ENCODE measurements around the gene CCDC69. TPM values are rescaled to one million over a fixed set of nuclear protein-coding genes. Genes with fewer than 3 reads are reported as not detected.

CCDC69 gene
- total RNA-seq, 1 donor from 2014 or later, result 0.78 TPM

DNA sequence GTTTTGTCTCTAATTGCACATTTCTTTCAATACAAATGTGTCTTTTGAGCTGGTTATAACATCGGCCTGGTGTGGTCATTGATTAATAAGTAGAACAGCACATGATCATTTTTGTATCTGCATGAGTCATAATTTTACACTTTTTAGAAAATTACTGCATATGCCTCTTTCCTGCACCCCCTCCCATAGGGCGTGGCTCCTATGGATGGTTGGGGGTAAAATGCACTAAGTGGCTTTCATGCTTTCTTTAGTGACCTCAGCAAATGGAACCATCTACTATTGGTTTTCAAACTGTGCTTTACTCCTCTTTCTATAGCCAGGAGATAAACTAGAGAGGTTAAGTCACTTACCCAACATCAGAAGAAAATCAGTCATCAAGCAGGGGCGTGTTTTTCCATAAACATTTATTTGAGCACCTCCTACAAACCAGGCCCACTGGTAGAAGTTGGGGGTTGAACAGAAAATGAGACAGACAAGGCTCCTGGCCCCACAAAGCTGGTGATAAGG is 70.1 kb downstream of the CCDC69 start:
- H3K27ac Mint-ChIP-seq (ENCODE audit: unreplicated experiment), result peak overlapping the region; percentile 11
- DNase-seq (ENCODE audit: extremely low spot score, unreplicated experiment), result no peak

GRCh38 chr5:151153300-151153699 is 70.6 kb downstream of the CCDC69 start:
- no peak overlapping the region for H3K27ac Mint-ChIP-seq (ENCODE audit: unreplicated experiment)
- H3K4me3 Mint-ChIP-seq (ENCODE audit: unreplicated experiment), result no peak overlapping the region
- DNase-seq (ENCODE audit: extremely low spot score, unreplicated experiment), result no peak
- no peaks in the 10 kb centered on the region for H3K36me3 Mint-ChIP-seq (ENCODE audit: unreplicated experiment)
- no peaks in the 10 kb centered on the region for H3K9me3 Mint-ChIP-seq (ENCODE audit: unreplicated experiment)
- no peaks in the 10 kb centered on the region for H3K27me3 Mint-ChIP-seq (ENCODE audit: unreplicated experiment)
- TF ChIP-seq, protein P1, sequence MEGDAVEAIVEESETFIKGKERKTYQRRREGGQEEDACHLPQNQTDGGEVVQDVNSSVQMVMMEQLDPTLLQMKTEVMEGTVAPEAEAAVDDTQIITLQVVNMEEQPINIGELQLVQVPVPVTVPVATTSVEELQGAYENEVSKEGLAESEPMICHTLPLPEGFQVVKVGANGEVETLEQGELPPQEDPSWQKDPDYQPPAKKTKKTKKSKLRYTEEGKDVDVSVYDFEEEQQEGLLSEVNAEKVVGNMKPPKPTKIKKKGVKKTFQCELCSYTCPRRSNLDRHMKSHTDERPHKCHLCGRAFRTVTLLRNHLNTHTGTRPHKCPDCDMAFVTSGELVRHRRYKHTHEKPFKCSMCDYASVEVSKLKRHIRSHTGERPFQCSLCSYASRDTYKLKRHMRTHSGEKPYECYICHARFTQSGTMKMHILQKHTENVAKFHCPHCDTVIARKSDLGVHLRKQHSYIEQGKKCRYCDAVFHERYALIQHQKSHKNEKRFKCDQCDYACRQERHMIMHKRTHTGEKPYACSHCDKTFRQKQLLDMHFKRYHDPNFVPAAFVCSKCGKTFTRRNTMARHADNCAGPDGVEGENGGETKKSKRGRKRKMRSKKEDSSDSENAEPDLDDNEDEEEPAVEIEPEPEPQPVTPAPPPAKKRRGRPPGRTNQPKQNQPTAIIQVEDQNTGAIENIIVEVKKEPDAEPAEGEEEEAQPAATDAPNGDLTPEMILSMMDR (IDR thresholded peaks at IDR 0.05), result no peak
- peaks cover 63% of the 10 kb centered on the region for H3K4me1 Mint-ChIP-seq (ENCODE audit: unreplicated experiment)

More for the DNA sequence above, 70.1 kb downstream of the CCDC69 start:
- Mint-ChIP-seq H3K4me3 (ENCODE audit: unreplicated experiment) (no peak overlapping the region), H3K36me3 (ENCODE audit: unreplicated experiment) (no peaks in the 10 kb centered on the region), H3K4me1 (ENCODE audit: unreplicated experiment) (peaks cover 68% of the 10 kb centered on the region), H3K27me3 (ENCODE audit: unreplicated experiment) (no peaks in the 10 kb centered on the region), H3K9me3 (ENCODE audit: unreplicated experiment) (no peaks in the 10 kb centered on the region)
- TF ChIP-seq, protein P1 (IDR thresholded peaks at IDR 0.05), result no peak

- H3K9me3 Mint-ChIP-seq (ENCODE audit: unreplicated experiment), result no peaks in the 10 kb centered on the region
- no peak for DNase-seq (ENCODE audit: extremely low spot score, unreplicated experiment)
- H3K36me3 Mint-ChIP-seq (ENCODE audit: unreplicated experiment), result no peaks in the 10 kb centered on the region
- TF ChIP-seq, protein P1 (IDR thresholded peaks at IDR 0.05), result no peak
- no peak overlapping the region for H3K4me3 Mint-ChIP-seq (ENCODE audit: unreplicated experiment)
- H3K4me1 Mint-ChIP-seq (ENCODE audit: unreplicated experiment), result peaks cover 59% of the 10 kb centered on the region
- H3K27ac Mint-ChIP-seq (ENCODE audit: unreplicated experiment), result peak overlapping the region; percentile 93
- no peaks in the 10 kb centered on the region for H3K27me3 Mint-ChIP-seq (ENCODE audit: unreplicated experiment)
These were observed 72.1 kb downstream of the CCDC69 start for GRCh38 chr5:151151793-151152192.

DNA sequence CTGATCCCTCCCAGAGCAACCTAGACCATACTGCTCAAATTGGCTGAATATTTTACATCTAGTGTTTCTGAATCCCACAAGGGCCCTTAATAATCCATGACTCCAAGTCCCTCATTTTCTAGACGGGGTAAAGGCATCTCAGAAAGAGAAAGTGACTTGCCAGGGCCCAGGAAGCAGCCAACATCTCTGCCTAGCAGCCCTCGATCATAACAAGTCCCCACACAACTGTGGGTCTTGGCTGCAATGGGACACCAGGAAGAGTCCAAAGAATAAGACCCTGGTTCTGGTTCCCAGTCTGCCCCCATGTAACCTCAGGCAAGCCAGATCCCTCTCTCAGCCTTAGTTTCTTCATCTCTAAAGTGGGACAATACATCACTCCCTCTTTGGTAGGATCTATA is 72.6 kb downstream of the CCDC69 start:
- Mint-ChIP-seq H3K4me1 (ENCODE audit: unreplicated experiment) (peaks cover 56% of the 10 kb centered on the region), H3K27me3 (ENCODE audit: unreplicated experiment) (no peaks in the 10 kb centered on the region), H3K4me3 (ENCODE audit: unreplicated experiment) (no peak overlapping the region), H3K9me3 (ENCODE audit: unreplicated experiment) (no peaks in the 10 kb centered on the region), H3K36me3 (ENCODE audit: unreplicated experiment) (no peaks in the 10 kb centered on the region), H3K27ac (ENCODE audit: unreplicated experiment) (peak overlapping the region; percentile 93)
- TF ChIP-seq, protein P1 (IDR thresholded peaks at IDR 0.05), result no peak
- no peak for DNase-seq (ENCODE audit: extremely low spot score, unreplicated experiment)

DNA sequence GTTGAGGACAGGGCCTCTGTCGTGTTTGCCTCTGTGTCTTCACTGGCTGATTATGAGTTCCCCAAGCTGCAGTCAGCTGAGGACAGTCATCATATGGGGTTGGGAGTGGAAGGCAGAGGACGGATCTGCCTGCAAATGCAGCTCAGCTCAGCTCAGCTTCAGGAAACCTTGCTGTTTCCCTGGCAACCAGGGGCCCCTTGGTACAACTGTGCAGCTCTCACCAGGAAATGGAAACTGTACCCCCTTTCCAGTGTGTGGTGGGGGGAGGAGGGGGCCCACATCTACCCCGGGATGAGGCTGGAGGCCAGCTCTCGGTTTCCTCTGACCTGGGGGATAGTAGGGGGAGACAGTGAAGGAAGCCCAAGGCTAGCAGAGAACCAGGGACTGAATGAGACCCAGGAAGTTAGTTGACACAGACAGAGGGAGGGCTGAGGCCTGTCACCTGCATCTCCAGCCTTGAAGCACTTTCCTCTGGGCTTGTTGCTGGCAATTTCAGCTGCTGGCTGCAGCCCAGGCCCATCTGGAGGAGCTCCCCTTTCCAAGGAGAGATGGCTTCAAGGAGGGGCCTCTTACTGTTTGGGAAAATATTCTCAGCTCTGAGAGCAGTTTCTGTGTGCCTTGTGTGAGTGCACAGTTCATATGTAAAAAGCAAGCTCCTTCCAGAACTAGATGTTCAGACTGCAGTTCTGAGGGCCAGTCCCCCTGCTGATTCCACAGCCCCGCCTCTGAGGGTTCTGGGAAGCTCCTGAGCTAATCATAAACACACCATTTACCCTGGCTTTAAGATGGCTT is 73.2 kb downstream of the CCDC69 start:
- TF ChIP-seq, protein P1 (IDR thresholded peaks at IDR 0.05), result no peak
- Mint-ChIP-seq H3K27me3 (ENCODE audit: unreplicated experiment) (no peaks in the 10 kb centered on the region), H3K36me3 (ENCODE audit: unreplicated experiment) (peaks cover 4% of the 10 kb centered on the region), H3K27ac (ENCODE audit: unreplicated experiment) (peak overlapping the region; percentile 93), H3K4me1 (ENCODE audit: unreplicated experiment) (peaks cover 50% of the 10 kb centered on the region), H3K9me3 (ENCODE audit: unreplicated experiment) (no peaks in the 10 kb centered on the region), H3K4me3 (ENCODE audit: unreplicated experiment) (peak overlapping the region; percentile 36)
- no peak for DNase-seq (ENCODE audit: extremely low spot score, unreplicated experiment)
